GM23338 (cell line): Measurements from ENCODE around the gene VRTN. TPM values are rescaled to one million over a fixed set of nuclear protein-coding genes. Genes with fewer than 3 reads are reported as not detected.

Source experiments
- ATAC-seq: fragments of 200-7000 bp; cut with Tn5 transposase; 3 replicates; pipeline ENCODE4 v1.9.1; 2020
- DNase-seq: peaks from one replicate; pipeline ENCODE4 v3.0.0-alpha.2; 2015; ENCODE audit warnings: low spot score
- H2AFZ ChIP-seq: fragments of 200-600 bp; sonication (generic); 2 replicates; pipeline ENCODE4 v1.8.0; 2016; ENCODE audit warnings: antibody characterized with exemption, mild to moderate bottlenecking, moderate library complexity
- H3F3A ChIP-seq: fragments of 200-600 bp; sonication (generic); replicated peaks from 2 replicates; pipeline ENCODE4 v1.8.0; 2017; ENCODE audit warnings: antibody characterized with exemption, mixed run types, low read depth
- H3K27ac ChIP-seq: fragments of 200-600 bp; sonication (generic); 2 replicates; pipeline ENCODE4 v1.6.1; 2016; ENCODE audit warnings: low read depth
- H3K27me3 ChIP-seq: fragments of 200-600 bp; sonication (generic); 2 replicates; pipeline ENCODE4 v1.8.0; 2016; ENCODE audit warnings: mild to moderate bottlenecking, mixed run types, moderate library complexity; ENCODE audit not compliant: insufficient read depth
- H3K36me3 ChIP-seq: fragments of 200-600 bp; sonication (generic); 2 replicates; pipeline ENCODE4 v1.8.0; 2016; ENCODE audit warnings: mild to moderate bottlenecking; ENCODE audit not compliant: insufficient read depth
- H3K4me1 ChIP-seq: fragments of 200-600 bp; sonication (generic); 2 replicates; pipeline ENCODE4 v1.8.0; 2016; ENCODE audit warnings: mild to moderate bottlenecking, moderate library complexity; ENCODE audit not compliant: insufficient read depth
- H3K4me2 ChIP-seq: fragments of 200-600 bp; sonication (generic); 2 replicates; pipeline ENCODE4 v1.7.1; 2017; ENCODE audit warnings: mixed run types
- H3K4me3 ChIP-seq: fragments of 200-600 bp; sonication (generic); 2 replicates; pipeline ENCODE4 v1.6.1; 2016; ENCODE audit warnings: mixed run types
- H3K79me2 ChIP-seq: fragments of 200-600 bp; sonication (generic); replicated peaks from 2 replicates; pipeline ENCODE4 v1.8.0; 2017; ENCODE audit warnings: mild to moderate bottlenecking; ENCODE audit not compliant: insufficient read depth
- H3K9me2 ChIP-seq: fragments of 200-600 bp; sonication (generic); 2 replicates; pipeline ENCODE4 v1.8.0; 2017; ENCODE audit not compliant: insufficient read depth
- H4K20me1 ChIP-seq: fragments of 200-600 bp; sonication (generic); replicated peaks from 2 replicates; pipeline ENCODE4 v1.8.0; 2017; ENCODE audit warnings: mild to moderate bottlenecking; ENCODE audit not compliant: insufficient read depth
- H3K27ac Mint-ChIP-seq: 2 replicates; pipeline ENCODE4 v1.8.0; 2020; ENCODE audit warnings: inconsistent platforms, mild to moderate bottlenecking, moderate library complexity, mixed read lengths
- H3K27me3 Mint-ChIP-seq: 3 replicates; pipeline ENCODE4 v1.8.0; 2022; ENCODE audit warnings: low read depth, mild to moderate bottlenecking, moderate library complexity, mixed read lengths, inconsistent platforms; ENCODE audit not compliant: insufficient read depth, poor library complexity
- H3K36me3 Mint-ChIP-seq: 3 replicates; pipeline ENCODE4 v1.8.0; 2021; ENCODE audit warnings: low read depth, mild to moderate bottlenecking, inconsistent platforms, moderate library complexity, mixed read lengths
- H3K4me1 Mint-ChIP-seq: 3 replicates; pipeline ENCODE4 v1.8.0; 2020; ENCODE audit warnings: mild to moderate bottlenecking, inconsistent platforms, mixed read lengths
- H3K4me3 Mint-ChIP-seq: 3 replicates; pipeline ENCODE4 v1.8.0; 2021; ENCODE audit warnings: moderate library complexity, mild to moderate bottlenecking, inconsistent platforms, mixed read lengths
- H3K9me3 Mint-ChIP-seq: 3 replicates; pipeline ENCODE4 v1.8.0; 2020; ENCODE audit warnings: moderate library complexity, mild to moderate bottlenecking, inconsistent platforms, mixed read lengths
- ETS1 ChIP-seq: IDR thresholded peaks from 2 replicates; pipeline ENCODE4 v1.6.1; 2016; ENCODE audit warnings: antibody characterized with exemption
- EZH2 ChIP-seq: fragments of 200-600 bp; sonication (generic); IDR thresholded peaks from one replicate; pipeline ENCODE4 v1.8.0; 2017; ENCODE audit warnings: antibody characterized with exemption, mild to moderate bottlenecking, low read depth; ENCODE audit not compliant: unreplicated experiment
- NANOG ChIP-seq: IDR thresholded peaks from 2 replicates; pipeline ENCODE4 v1.6.1; 2016; ENCODE audit warnings: antibody characterized with exemption, borderline replicate concordance
- REST ChIP-seq: IDR thresholded peaks from one replicate; pipeline ENCODE4 v1.6.1; 2018; ENCODE audit warnings: antibody characterized with exemption; ENCODE audit not compliant: unreplicated experiment
- STAT1 ChIP-seq: IDR thresholded peaks from one replicate; pipeline ENCODE4 v1.6.1; 2016; ENCODE audit warnings: antibody characterized with exemption; ENCODE audit not compliant: unreplicated experiment
- ZNF331 ChIP-seq: fragments of 250-450 bp; sonication (Bioruptor Pico); IDR thresholded peaks from 2 replicates; pipeline ENCODE4 v1.5.0; 2020; ENCODE audit warnings: low read depth, mild to moderate bottlenecking, moderate library complexity
- ZNF462 ChIP-seq: fragments of 250-450 bp; sonication (Bioruptor Pico); IDR thresholded peaks from 2 replicates; pipeline ENCODE4 v1.5.0; 2020; ENCODE audit warnings: mild to moderate bottlenecking, moderate library complexity
- polyA plus RNA-seq: library from polyadenylated mRNA; unstranded; fragments of >200 nt; fragmentation: Nextera tagmentation; extraction: Ambion mirVana; gene quantifications from 2 replicates; pipeline ENCODE4 v1.2.1, GENCODE V29; 2016
- total RNA-seq: library from RNA; depleted of rRNA; stranded (reverse); fragments of >200 nt; shearing (Covaris generic); gene quantifications from 2 replicates; pipeline ENCODE4 v1.2.3, GENCODE V29; 2014

Gene VRTN
- total and polyA plus RNA-seq, 2 experiments from 2014 or later: 63.9 to 143 TPM

DNA sequence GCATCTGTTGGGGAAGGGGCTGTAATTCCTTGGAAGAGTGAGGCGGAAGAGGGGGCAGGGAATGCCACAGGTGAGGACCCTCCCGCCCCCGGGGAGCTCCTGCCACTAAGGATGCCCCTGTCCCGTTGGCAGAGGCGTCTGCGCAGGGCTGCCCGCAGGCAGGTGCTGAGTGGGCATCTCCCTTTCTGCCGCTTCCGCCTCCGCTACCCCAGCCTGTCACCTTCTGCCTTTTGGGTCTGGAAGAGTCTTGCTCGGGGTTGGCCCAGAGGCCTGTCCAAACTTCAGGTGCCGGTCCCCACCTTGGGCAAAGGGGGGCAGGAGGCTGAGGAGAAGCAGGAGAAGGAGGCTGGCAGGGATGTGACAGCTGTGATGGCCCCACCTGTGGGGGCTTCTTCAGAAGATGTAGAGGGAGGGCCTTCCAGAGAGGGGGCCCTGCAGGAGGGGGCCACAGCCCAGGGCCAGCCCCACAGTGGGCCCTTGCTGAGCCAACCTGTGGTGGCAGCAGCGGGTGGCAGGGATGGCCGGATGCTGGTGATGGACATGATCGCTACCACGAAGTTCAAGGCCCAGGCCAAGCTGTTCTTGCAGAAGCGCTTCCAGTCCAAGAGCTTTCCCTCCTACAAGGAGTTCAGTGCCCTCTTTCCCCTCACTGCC, 10.0 kb downstream of the VRTN start:
- no peak for DNase-seq
- no peak overlapping the region for H3K4me3 Mint-ChIP-seq
- Histone ChIP-seq H3K4me3 (no peak overlapping the region), H2AFZ (no peak overlapping the region), H3K4me1 (peaks cover 23% of the 10 kb centered on the region), H3K36me3 (peaks cover 16% of the 10 kb centered on the region; the same call in 1 of the 2 replicates), H3K27ac (peak overlapping the region; percentile 92; the same call in 1 of the 2 replicates), H3K27me3 (no peaks in the 10 kb centered on the region), H4K20me1 (peaks cover 77% of the 10 kb centered on the region), H3K4me2 (no peak overlapping the region), H3F3A (peaks cover 50% of the 10 kb centered on the region), H3K9me2 (no peaks in the 10 kb centered on the region), H3K79me2 (peaks cover 86% of the 10 kb centered on the region)
- peaks cover 58% of the 10 kb centered on the region for H3K4me1 Mint-ChIP-seq
- TF ChIP-seq ZNF462 (CRISPR knock-in tag) (no peak), ETS1 (no peak), EZH2 (no peak), STAT1 (no peak), REST (no peak), ZNF331 (CRISPR knock-in tag) (no peak), NANOG (no peak)
- peaks cover 18% of the 10 kb centered on the region for H3K27me3 Mint-ChIP-seq
- peaks cover 72% of the 10 kb centered on the region for H3K36me3 Mint-ChIP-seq
- H3K27ac Mint-ChIP-seq: no peak overlapping the region
- H3K9me3 Mint-ChIP-seq: no peaks in the 10 kb centered on the region
- no peak for ATAC-seq
